ENCODE measurements around the gene SYNJ2BP.

DNA sequence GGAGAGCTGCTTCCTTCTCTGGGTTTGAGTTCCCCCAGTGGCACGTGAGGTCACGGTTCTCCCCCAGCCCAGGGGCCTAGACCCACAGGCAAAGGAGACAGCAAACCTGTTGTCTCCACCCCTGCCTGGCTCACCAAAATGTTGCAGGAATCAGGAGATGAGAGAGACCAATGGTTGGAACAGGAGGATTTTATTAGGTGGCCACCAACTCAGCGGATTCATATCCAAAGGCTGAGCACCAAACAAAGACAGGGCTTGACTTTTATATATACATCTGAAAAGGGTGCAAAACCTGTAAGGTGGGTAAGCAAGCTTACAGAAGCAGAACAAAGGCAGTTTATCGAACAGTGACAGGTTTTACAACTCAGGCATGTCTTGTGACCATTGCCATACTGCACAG, 25.9 kb upstream of the SYNJ2BP start:
- TF ChIP-seq SUPT5H (IDR thresholded peaks at IDR 0.05): no peak
- TF ChIP-seq POLR2A (conservative IDR thresholded peaks at IDR 0.05): no peak
- TF ChIP-seq GABPA (tag; conservative IDR thresholded peaks at IDR 0.05; ENCODE audit: low read depth): no peak
- no peak for TF ChIP-seq MAX (CRISPR knock-in tag; IDR thresholded peaks at IDR 0.05)
- no peak for TF ChIP-seq POLR2AphosphoS5 (IDR thresholded peaks at IDR 0.05; ENCODE audit: control insufficient read depth, insufficient read depth, low read depth, low read length)
- TF ChIP-seq SMAD3 (CRISPR knock-in tag; conservative IDR thresholded peaks at IDR 0.05): no peak
- TF ChIP-seq ZNF134 (CRISPR knock-in tag; conservative IDR thresholded peaks at IDR 0.05): no peak
- TF ChIP-seq ZNF232 (CRISPR knock-in tag; IDR thresholded peaks at IDR 0.05): no peak
- no peak for TF ChIP-seq HMG20B (CRISPR knock-in tag; IDR thresholded peaks at IDR 0.05)
- TF ChIP-seq ZFX (CRISPR knock-in tag; IDR thresholded peaks at IDR 0.05): no peak
- TF ChIP-seq HNRNPH1 (optimal IDR thresholded peaks at IDR 0.05; ENCODE audit: low read depth, low read length): no peak
- no peak for TF ChIP-seq KLF1 (tag; IDR thresholded peaks at IDR 0.05)
- TF ChIP-seq, protein P1, sequence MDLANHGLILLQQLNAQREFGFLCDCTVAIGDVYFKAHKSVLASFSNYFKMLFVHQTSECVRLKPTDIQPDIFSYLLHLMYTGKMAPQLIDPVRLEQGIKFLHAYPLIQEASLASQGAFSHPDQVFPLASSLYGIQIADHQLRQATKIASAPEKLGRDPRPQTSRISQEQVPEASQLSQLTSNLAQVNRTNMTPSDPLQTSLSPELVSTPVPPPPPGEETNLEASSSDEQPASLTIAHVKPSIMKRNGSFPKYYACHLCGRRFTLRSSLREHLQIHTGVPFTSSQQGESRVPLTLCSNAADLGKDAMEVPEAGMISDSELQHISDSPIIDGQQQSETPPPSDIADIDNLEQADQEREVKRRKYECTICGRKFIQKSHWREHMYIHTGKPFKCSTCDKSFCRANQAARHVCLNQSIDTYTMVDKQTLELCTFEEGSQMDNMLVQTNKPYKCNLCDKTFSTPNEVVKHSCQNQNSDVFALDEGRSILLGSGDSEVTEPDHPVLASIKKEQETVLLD (IDR thresholded peaks at IDR 0.05): no peak
